Left hindlimb (tissue), 1 donor: Measurements from ENCODE around the gene DGUOK.

ENCODE experiments used
- DNase-seq: peaks from one replicate; pipeline ENCODE4 v3.0.0-alpha.2; 2018

Gene DGUOK

GRCh38 chr2:73952499-73953446 lies 26.1 kb downstream of the DGUOK start:
- no peak for DNase-seq

- no peak for DNase-seq
Measured at GRCh38 chr2:73956218-73956865, 29.7 kb downstream of the DGUOK start.

GRCh38 chr2:73961274-73961673 lies 34.6 kb downstream of the DGUOK start:
- DNase-seq, result no peak

- DNase-seq, result no peak
Measured at GRCh38 chr2:73961823-73962615, 35.3 kb downstream of the DGUOK start.

GRCh38 chr2:73962798-73963197 lies 36.1 kb downstream of the DGUOK start:
- no peak for DNase-seq

- DNase-seq, result no peak
Measured at GRCh38 chr2:73963385-73964120, 36.9 kb downstream of the DGUOK start.

GRCh38 chr2:73964223-73964622 lies 37.5 kb downstream of the DGUOK start:
- no peak for DNase-seq

GRCh38 chr2:73965053-73965452 lies 38.4 kb downstream of the DGUOK start:
- no peak for DNase-seq

- DNase-seq, result no peak
Measured at GRCh38 chr2:73968357-73968937, 41.8 kb downstream of the DGUOK start.

- no peak for DNase-seq
Measured at GRCh38 chr2:73969356-73969755, 42.7 kb downstream of the DGUOK start.

GRCh38 chr2:73970141-73970803 lies 43.6 kb downstream of the DGUOK start:
- DNase-seq, result no peak

GRCh38 chr2:73970850-73971471 lies 44.3 kb downstream of the DGUOK start:
- DNase-seq, result no peak

- no peak for DNase-seq
Measured at GRCh38 chr2:73971722-73972121, 45.0 kb downstream of the DGUOK start.

GRCh38 chr2:73972846-73973245 lies 46.2 kb downstream of the DGUOK start:
- no peak for DNase-seq

GRCh38 chr2:73975731-73976130 lies 49.1 kb downstream of the DGUOK start:
- no peak for DNase-seq

- no peak for DNase-seq
Measured at GRCh38 chr2:73976803-73977202, 50.1 kb downstream of the DGUOK start.

GRCh38 chr2:73977466-73977865 lies 50.8 kb downstream of the DGUOK start:
- no peak for DNase-seq

GRCh38 chr2:73979021-73979420 lies 52.3 kb downstream of the DGUOK start:
- DNase-seq, result no peak

- no peak for DNase-seq
Measured at GRCh38 chr2:73979686-73980085, 53.0 kb downstream of the DGUOK start.

- DNase-seq, result no peak
Measured at GRCh38 chr2:73980566-73980965, 53.9 kb downstream of the DGUOK start.
